ENCODE results near the gene PCCA. TPM values are rescaled to one million over a fixed set of nuclear protein-coding genes. Genes with fewer than 3 reads are reported as not detected.

The PCCA gene
- total RNA-seq, 1 donor from 2014 or later = 66.8 TPM

DNA sequence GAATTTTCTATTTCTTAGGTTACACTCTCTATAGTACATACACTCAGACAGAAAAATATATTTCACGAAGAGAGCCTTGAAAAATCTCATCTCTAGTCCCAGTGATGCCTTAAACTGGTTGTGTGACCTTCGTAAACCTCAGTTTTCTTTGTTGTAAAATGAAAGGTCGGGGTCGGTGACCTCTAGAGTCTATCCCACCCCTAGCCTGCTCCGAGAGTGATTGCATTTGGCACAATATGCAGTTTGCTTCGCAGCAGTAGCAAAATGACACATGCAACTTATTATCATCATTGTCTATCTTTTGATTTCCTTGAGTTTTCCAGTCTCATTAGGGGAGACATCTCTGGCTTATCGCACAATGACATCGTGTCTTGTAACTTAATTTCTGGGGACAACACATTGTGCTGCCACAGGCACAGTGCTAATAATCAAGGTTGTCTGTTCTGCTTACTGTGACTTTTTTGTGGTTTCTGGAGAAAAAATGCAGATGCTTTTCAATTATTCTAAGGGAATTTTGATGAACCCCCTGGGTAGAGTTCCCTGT is 384.7 kb downstream of the PCCA start:
- H3K36me3 Mint-ChIP-seq (ENCODE audit: unreplicated experiment) = no peaks in the 10 kb centered on the region
- H3K4me3 Mint-ChIP-seq (ENCODE audit: unreplicated experiment) = no peak overlapping the region
- no peaks in the 10 kb centered on the region for H3K27me3 Mint-ChIP-seq (ENCODE audit: unreplicated experiment)
- TF ChIP-seq, protein P1, sequence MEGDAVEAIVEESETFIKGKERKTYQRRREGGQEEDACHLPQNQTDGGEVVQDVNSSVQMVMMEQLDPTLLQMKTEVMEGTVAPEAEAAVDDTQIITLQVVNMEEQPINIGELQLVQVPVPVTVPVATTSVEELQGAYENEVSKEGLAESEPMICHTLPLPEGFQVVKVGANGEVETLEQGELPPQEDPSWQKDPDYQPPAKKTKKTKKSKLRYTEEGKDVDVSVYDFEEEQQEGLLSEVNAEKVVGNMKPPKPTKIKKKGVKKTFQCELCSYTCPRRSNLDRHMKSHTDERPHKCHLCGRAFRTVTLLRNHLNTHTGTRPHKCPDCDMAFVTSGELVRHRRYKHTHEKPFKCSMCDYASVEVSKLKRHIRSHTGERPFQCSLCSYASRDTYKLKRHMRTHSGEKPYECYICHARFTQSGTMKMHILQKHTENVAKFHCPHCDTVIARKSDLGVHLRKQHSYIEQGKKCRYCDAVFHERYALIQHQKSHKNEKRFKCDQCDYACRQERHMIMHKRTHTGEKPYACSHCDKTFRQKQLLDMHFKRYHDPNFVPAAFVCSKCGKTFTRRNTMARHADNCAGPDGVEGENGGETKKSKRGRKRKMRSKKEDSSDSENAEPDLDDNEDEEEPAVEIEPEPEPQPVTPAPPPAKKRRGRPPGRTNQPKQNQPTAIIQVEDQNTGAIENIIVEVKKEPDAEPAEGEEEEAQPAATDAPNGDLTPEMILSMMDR (IDR thresholded peaks at IDR 0.05; ENCODE audit: partially characterized antibody, unreplicated experiment) = no peak
- H3K4me1 Mint-ChIP-seq (ENCODE audit: low read depth, unreplicated experiment) = peaks cover 15% of the 10 kb centered on the region
- H3K9me3 Mint-ChIP-seq (ENCODE audit: unreplicated experiment) = no peaks in the 10 kb centered on the region
- H3K27ac Mint-ChIP-seq (ENCODE audit: unreplicated experiment) = peak overlapping the region; percentile 19
- no peak for DNase-seq

DNA sequence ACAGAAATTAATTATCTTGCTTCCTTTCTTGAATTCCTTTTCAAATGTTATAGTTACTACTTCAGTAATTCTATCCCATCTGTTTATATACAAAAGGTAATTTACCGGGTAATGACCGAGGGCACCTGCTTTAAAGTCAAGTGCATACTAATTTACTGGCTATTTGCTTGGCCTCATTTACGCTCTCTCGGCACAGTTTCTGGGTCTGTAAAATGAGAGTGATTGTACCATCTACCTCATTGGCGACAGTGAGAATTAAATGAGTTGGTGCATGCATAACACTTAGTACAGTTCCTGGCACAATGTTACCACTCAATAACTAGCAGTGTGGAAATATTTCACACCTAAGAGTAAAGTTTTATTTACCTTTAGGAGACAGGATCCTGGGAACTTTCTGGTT is 388.1 kb downstream of the PCCA start:
- TF ChIP-seq, protein P1 (IDR thresholded peaks at IDR 0.05; ENCODE audit: partially characterized antibody, unreplicated experiment) = no peak
- no peak for DNase-seq
- Mint-ChIP-seq H3K27me3 (ENCODE audit: unreplicated experiment) (peaks cover 2% of the 10 kb centered on the region), H3K36me3 (ENCODE audit: unreplicated experiment) (peaks cover 2% of the 10 kb centered on the region), H3K27ac (ENCODE audit: unreplicated experiment) (no peak overlapping the region), H3K9me3 (ENCODE audit: unreplicated experiment) (peaks cover 1% of the 10 kb centered on the region), H3K4me3 (ENCODE audit: unreplicated experiment) (no peak overlapping the region), H3K4me1 (ENCODE audit: low read depth, unreplicated experiment) (peaks cover 11% of the 10 kb centered on the region)

DNA sequence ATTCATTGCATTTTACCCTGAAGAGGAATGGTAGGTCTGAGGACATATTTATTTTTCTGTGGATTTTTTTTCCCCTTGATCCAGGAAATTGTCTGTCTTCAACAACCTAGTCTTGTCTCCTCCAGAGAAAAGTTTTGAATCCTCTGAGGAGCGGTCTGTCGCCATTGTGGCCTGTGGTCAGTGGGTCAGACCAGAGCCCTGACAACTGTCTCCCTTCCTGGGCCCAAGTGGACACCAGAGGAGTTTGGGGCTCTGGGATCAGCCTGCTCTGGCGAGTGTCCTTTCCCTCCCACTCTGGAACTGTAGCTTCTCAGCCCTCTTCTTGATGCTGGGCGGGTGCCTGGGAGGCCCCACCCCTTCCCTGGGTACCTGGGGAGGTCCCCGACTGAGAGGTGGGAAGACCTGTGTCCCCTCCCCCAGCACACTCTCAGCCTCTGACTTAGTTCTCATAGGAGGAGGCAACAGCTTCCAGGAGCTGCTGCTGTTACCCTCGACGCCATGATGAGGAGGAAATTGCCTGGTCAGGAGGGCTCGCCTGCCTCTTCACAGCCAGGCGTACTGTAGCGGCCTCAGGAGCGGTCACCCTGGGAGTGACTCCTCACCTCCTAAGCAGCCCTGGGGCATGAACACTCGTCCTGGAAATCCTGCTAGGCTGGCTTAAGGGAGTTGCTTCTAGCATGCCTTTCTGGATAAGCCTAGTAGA is 389.4 kb downstream of the PCCA start:
- Mint-ChIP-seq H3K4me3 (ENCODE audit: unreplicated experiment) (no peak overlapping the region), H3K36me3 (ENCODE audit: unreplicated experiment) (peaks cover 4% of the 10 kb centered on the region), H3K4me1 (ENCODE audit: low read depth, unreplicated experiment) (peaks cover 11% of the 10 kb centered on the region), H3K27ac (ENCODE audit: unreplicated experiment) (no peak overlapping the region), H3K9me3 (ENCODE audit: unreplicated experiment) (peaks cover 1% of the 10 kb centered on the region), H3K27me3 (ENCODE audit: unreplicated experiment) (peaks cover 3% of the 10 kb centered on the region)
- TF ChIP-seq, protein P1 (IDR thresholded peaks at IDR 0.05; ENCODE audit: partially characterized antibody, unreplicated experiment) = no peak
- no peak for DNase-seq

DNA sequence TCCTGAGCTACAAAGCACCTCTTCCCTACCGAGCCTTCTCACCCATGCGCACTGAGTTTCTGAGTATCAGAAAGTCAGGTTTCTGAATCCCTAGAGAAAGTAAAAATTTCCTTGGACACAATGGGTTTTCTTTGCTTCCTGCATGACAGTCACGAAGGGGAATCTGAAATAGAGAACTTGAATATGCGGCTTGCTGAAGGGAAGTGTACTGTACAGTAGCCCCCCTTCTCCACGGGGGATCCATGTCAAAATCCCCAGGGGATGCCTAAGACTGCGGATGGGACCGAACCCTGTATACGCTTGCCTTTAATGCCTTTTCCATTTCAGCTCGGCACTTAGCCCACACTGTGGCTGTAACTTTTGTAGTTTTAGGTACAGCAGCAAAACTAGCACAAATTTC is 391.8 kb downstream of the PCCA start:
- Mint-ChIP-seq H3K4me3 (ENCODE audit: unreplicated experiment) (no peak overlapping the region), H3K27me3 (ENCODE audit: unreplicated experiment) (peaks cover 3% of the 10 kb centered on the region), H3K27ac (ENCODE audit: unreplicated experiment) (no peak overlapping the region), H3K9me3 (ENCODE audit: unreplicated experiment) (peaks cover 1% of the 10 kb centered on the region), H3K4me1 (ENCODE audit: low read depth, unreplicated experiment) (peaks cover 18% of the 10 kb centered on the region), H3K36me3 (ENCODE audit: unreplicated experiment) (peaks cover 4% of the 10 kb centered on the region)
- TF ChIP-seq, protein P1 (IDR thresholded peaks at IDR 0.05; ENCODE audit: partially characterized antibody, unreplicated experiment) = no peak
- no peak for DNase-seq

DNA sequence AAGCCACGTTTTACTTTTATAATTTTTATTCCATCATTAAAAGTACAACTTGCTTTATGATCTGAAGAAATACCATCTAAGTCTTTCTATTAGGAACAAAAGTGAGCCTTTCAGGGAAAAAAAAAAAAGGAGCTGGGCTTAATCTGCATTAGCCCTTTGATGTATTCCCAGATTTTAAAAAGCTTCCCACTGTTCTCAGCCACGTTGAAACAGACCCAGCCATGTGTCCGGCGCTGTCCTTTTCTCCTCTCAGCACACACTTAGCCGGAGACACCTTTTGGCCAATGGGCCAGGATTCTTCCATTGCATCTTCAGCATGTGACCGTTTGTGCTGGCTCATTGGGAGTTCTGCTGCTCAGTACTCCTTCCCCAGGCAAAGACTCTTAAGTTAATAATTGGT is 394.2 kb downstream of the PCCA start:
- H3K27ac Mint-ChIP-seq (ENCODE audit: unreplicated experiment) = peak overlapping the region; percentile 7
- H3K9me3 Mint-ChIP-seq (ENCODE audit: unreplicated experiment) = peaks cover 1% of the 10 kb centered on the region
- TF ChIP-seq, protein P1 (IDR thresholded peaks at IDR 0.05; ENCODE audit: partially characterized antibody, unreplicated experiment) = no peak
- no peak for DNase-seq
- H3K4me1 Mint-ChIP-seq (ENCODE audit: low read depth, unreplicated experiment) = peaks cover 18% of the 10 kb centered on the region
- peaks cover 4% of the 10 kb centered on the region for H3K36me3 Mint-ChIP-seq (ENCODE audit: unreplicated experiment)
- H3K4me3 Mint-ChIP-seq (ENCODE audit: unreplicated experiment) = no peak overlapping the region
- H3K27me3 Mint-ChIP-seq (ENCODE audit: unreplicated experiment) = peaks cover 3% of the 10 kb centered on the region

All from glutamatergic neuron (in vitro differentiated cells).